ENCODE results near the gene NEUROD1.

The NEUROD1 gene

GRCh38 chr2:181680937-181681811 is 857 bp upstream of the NEUROD1 start:
- no peak for DNase-seq (ENCODE audit: low read depth in 2 of 2)

DNA sequence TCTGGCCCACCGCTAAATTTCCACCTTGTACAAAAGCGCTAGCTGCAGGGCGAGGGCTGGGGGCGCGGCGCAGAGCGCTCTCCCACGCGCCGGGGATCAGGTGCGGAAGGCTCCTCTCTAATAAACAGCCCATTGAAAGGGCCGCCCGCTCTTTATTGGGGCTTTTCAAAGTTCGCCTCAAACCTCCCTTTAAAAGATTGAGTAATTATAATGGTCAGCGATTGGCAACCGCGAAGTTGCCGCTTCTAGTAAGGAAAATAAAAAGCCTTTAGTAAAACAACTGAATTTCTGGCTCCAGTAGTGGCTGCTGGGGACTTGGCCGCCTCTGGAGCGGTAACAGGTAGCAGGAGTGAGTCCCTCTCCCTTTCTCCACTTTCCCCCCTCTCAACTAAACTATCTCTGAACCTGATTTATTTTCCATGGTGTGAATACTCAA is 755 bp downstream of the NEUROD1 start:
- DNase-seq (ENCODE audit: low read depth in 2 of 2) = no peak

GRCh38 chr2:181678861-181679543 is 1.3 kb downstream of the NEUROD1 start:
- DNase-seq (ENCODE audit: low read depth in 2 of 2) = no peak

GRCh38 chr2:181677912-181678586 is 2.3 kb downstream of the NEUROD1 start:
- peak; percentile 45 to 56 for DNase-seq (ENCODE audit: low read depth in 2 of 2)

- DNase-seq (ENCODE audit: low read depth in 2 of 2) = no peak
Observed at GRCh38 chr2:181675254-181675653, 5.1 kb downstream of the NEUROD1 start.

DNA sequence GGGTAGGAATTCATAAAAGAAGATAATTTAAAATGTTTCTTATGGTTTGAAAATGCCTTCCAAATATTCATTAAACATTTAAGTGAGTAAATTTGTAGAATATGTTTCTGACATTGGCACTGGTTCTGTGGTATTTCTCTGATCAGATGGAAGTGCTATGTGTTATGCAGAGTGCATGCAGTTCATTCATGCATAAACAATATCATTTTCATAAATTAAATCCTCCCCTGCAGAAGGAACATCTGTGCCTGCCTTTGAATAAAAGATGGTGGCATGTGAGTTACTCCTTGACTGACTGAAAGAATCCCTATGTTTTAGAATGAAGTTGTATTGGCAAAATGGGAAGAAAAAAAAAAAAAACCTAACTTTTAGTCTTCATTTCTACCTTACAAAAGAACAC is 5.9 kb downstream of the NEUROD1 start:
- DNase-seq (ENCODE audit: low read depth in 2 of 2) = no peak

DNA sequence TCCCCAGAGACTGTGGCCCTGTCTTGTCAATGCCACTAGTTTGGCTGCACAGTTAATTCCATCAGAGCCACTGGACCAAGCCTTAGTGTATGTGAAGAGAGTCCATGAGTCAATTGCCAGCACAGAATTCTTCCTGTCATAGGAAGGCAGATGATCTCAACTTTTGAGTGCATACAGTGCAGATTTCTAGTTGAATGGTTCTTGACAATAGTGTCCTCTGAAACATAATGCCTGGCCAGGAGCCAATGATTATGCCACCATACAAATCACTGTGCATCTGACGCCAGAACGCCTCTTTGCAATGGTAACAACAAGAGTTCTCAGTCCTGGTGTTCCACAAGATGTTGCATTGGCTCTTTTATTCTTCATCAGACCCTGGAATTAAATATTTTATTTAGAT is 7.1 kb downstream of the NEUROD1 start:
- no peak for DNase-seq (ENCODE audit: low read depth in 2 of 2)

GRCh38 chr2:181672255-181673008 is 7.9 kb downstream of the NEUROD1 start:
- DNase-seq (ENCODE audit: low read depth in 2 of 2) = no peak

GRCh38 chr2:181670632-181671031 is 9.7 kb downstream of the NEUROD1 start:
- no peak for DNase-seq (ENCODE audit: low read depth in 2 of 2)

GRCh38 chr2:181667234-181667633 is 13.1 kb downstream of the NEUROD1 start:
- DNase-seq (ENCODE audit: low read depth in 2 of 2) = no peak

DNA sequence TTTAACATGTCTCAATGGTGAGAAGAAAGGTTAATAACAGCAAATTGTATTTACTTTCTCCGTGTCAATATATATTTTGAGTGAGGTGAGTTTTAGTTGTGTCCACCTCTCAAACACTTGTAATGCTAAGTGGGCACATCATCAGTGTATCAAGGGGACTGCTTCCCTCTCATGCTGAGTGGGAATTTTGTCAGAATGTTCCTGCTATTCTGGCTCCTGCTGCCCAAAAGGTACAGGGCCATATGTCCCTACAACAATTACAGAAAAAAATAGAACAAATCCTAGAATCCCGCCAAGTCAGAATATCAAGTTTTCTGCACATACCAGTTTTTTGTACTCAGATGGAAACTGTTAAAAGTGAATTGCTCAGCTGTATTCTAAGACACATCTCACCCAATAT is 18.0 kb downstream of the NEUROD1 start:
- no peak for DNase-seq (ENCODE audit: low read depth in 2 of 2)

DNA sequence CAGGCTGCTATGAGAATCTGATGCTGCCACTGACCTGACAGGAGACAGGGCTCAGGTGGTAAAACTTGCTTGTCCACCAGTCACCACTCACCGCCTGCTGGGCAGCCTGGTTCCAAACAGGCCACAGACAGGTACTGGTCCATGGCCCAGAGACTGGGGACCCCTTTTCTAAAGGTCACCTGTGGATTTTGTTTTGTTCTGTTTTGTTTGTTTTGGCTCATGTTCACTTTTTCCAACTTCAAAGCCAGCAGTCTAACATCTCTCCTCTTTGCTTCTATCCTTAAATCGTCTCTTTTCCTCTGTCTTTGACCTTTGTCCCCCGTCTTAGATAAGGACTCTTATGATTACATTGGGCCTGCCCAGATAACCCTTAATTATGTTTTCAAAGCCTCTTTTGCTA is 20.1 kb downstream of the NEUROD1 start:
- no peak for DNase-seq (ENCODE audit: low read depth in 2 of 2)

GRCh38 chr2:181658444-181658843 is 21.9 kb downstream of the NEUROD1 start:
- DNase-seq (ENCODE audit: low read depth in 2 of 2) = no peak

- no peak for DNase-seq (ENCODE audit: low read depth in 2 of 2)
Observed at GRCh38 chr2:181657379-181657778, 22.9 kb downstream of the NEUROD1 start.

- no peak for DNase-seq (ENCODE audit: low read depth in 2 of 2)
Observed at GRCh38 chr2:181656450-181657291, 23.6 kb downstream of the NEUROD1 start, which contains the start of gene CERKL. Gene CERKL, minus strand, starts transcription at chr2:181657105. Its CDS starts 99 bp downstream, at chr2:181657006.

DNA sequence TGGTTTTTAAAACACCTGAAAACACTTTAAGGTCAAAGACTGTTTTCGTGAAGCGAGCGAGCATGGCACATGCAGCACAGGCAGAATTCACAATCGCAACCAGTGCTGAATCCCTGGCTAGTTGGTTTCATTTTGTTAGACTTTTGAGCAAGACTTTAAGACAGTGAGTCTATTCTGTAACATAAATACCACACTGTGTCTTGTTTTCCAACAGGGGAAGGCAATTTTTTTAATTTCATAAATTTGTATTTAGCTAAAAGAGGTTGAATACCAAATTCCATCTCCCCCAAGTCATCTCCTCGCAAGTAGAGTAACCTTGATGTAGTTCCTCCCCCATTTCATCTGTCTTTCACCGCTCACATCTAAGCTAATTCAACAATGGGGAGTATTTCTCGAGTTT is 24.8 kb downstream of the NEUROD1 start:
- DNase-seq (ENCODE audit: low read depth in 2 of 2) = no peak

GRCh38 chr2:181649436-181649979 is 30.8 kb downstream of the NEUROD1 start:
- no peak for DNase-seq (ENCODE audit: low read depth in 2 of 2)

- no peak for DNase-seq (ENCODE audit: low read depth in 2 of 2)
Observed at GRCh38 chr2:181648478-181649155, 31.7 kb downstream of the NEUROD1 start.

DNA sequence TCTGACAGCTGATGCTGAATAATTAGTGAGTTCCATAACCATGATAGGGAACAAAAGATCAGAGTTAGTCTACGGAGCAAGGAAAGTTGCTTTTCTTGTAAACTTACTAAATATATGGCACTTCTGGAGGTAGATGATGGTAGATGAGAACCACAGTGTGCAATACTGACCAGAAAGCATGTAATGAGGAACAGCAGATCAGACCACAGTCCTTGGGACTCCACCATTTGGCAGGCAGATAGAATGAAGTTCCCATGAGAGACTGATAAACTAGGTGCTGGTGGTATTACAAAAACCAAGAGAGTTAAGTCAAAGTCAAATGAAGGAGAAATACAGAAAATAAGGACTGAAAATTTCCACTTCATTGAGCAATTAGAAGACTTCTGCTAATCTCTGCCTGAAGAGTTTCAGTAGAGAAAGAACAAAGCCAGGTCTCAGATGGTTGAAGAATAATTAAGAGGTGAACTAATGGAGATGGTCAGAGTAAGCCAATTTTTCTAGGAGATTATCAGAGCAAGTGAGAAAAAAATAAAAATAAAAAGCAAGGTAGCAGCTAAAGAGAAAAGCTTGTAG is 33.8 kb downstream of the NEUROD1 start:
- no peak for DNase-seq (ENCODE audit: low read depth in 2 of 2)

DNA sequence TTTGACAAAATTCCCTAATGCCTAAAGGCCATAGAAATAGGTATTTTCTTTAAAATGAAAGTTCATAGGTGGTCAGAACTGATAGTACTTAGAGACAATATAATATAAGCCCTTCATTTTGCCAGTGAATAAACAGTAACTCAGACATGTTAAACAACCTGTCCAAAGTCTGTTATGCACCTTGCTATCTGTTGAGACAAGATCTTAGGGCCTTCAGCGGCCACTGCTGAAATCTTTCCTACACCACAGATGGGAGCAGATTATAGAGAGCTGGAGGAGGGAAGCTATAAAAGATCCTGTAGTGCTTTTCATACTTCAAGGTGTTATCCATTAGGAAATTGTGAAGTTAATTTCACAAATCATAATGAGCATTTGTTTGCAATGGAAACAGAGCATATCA is 37.2 kb downstream of the NEUROD1 start:
- no peak for DNase-seq (ENCODE audit: low read depth in 2 of 2)

Data from stimulated activated CD4-positive, alpha-beta T cell treated with anti-CD3 and anti-CD28 coated beads, Interleukin-4, amount 100 ng/mL, for 48 hours (primary cell).